KMS-11 (cell line): ENCODE data around the gene TACR3.
"Not testable (repeated sequence)": the region's sequence is repeated elsewhere in the genome, so short reads cannot be mapped to it uniquely, and the experiment has no call there.

Experiments used
- H2AFZ ChIP-seq: fragments of 200-600 bp; sonication (generic); 2 replicates; pipeline ENCODE4 v1.6.1; 2016; ENCODE audit warnings: antibody characterized with exemption, mixed run types, low read depth
- H3K27ac ChIP-seq: fragments of 200-600 bp; sonication (generic); 2 replicates; pipeline ENCODE4 v1.6.1; 2016; ENCODE audit warnings: mild to moderate bottlenecking, mixed run types
- H3K27me3 ChIP-seq: fragments of 200-600 bp; sonication (generic); 2 replicates; pipeline ENCODE4 v1.6.1; 2017; ENCODE audit warnings: mild to moderate bottlenecking, low read depth, mixed run types, moderate library complexity; ENCODE audit not compliant: insufficient read depth
- H3K36me3 ChIP-seq: fragments of 200-600 bp; sonication (generic); 2 replicates; pipeline ENCODE4 v1.6.1; 2017; ENCODE audit warnings: mild to moderate bottlenecking, mixed run types; ENCODE audit not compliant: insufficient read depth
- H3K4me1 ChIP-seq: fragments of 200-600 bp; sonication (generic); 2 replicates; pipeline ENCODE4 v1.6.1; 2016; ENCODE audit warnings: mild to moderate bottlenecking, low read depth, mixed run types; ENCODE audit not compliant: poor library complexity, severe bottlenecking
- H3K4me2 ChIP-seq: fragments of 200-600 bp; sonication (generic); 2 replicates; pipeline ENCODE4 v1.7.0; 2016; ENCODE audit warnings: mild to moderate bottlenecking, mixed run types
- H3K4me3 ChIP-seq: fragments of 200-600 bp; sonication (generic); IDR thresholded peaks from 2 replicates; pipeline ENCODE4 v1.6.1; 2017; ENCODE audit warnings: low read depth, low read length, mixed read lengths; ENCODE audit not compliant: insufficient read depth
- H3K79me2 ChIP-seq: fragments of 200-600 bp; sonication (generic); 2 replicates; pipeline ENCODE4 v1.6.1; 2016; ENCODE audit warnings: low read depth, mixed run types; ENCODE audit not compliant: insufficient read depth
- H3K9ac ChIP-seq: fragments of 200-600 bp; sonication (generic); 2 replicates; pipeline ENCODE4 v1.6.1; 2016; ENCODE audit warnings: mild to moderate bottlenecking, mixed run types
- H4K20me1 ChIP-seq: fragments of 200-600 bp; sonication (generic); 2 replicates; pipeline ENCODE4 v1.6.1; 2016; ENCODE audit warnings: mild to moderate bottlenecking, mixed run types; ENCODE audit not compliant: insufficient read depth
- TF ChIP-seq, protein P1 (sequence below): fragments of 200-600 bp; sonication (generic); conservative IDR thresholded peaks from 2 replicates; pipeline ENCODE4 v1.6.1; 2017; ENCODE audit warnings: low read depth, mild to moderate bottlenecking, antibody characterized with exemption, low read length, moderate library complexity, mixed read lengths

The TACR3 gene

DNA sequence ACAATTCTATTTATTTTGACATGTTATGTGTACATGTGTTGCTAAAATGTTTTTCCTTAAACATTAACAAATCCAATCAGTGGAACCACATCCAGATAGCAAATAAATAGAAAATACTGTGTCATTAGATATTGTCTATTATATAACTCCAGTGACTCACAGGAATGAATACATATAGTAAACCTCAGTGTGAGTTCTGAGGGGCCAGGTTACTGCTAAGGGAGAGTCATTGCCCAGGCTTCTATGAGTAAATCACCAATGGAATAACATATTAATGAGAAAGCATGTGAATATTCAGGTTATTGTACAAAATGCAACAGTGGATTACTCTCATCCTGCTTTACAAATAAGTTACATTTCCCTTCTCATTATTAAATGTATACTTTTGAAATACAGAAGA is 27.2 kb downstream of the TACR3 start:
- Histone ChIP-seq H3K4me1 (no peaks in the 10 kb centered on the region), H3K79me2 (no peaks in the 10 kb centered on the region), H3K27ac (no peak overlapping the region), H2AFZ (no peak overlapping the region), H4K20me1 (no peaks in the 10 kb centered on the region), H3K9ac (no peak overlapping the region), H3K27me3 (no peaks in the 10 kb centered on the region), H3K36me3 (no peaks in the 10 kb centered on the region), H3K4me2 (no peak overlapping the region), H3K4me3 (no peak overlapping the region)
- TF ChIP-seq, protein P1, sequence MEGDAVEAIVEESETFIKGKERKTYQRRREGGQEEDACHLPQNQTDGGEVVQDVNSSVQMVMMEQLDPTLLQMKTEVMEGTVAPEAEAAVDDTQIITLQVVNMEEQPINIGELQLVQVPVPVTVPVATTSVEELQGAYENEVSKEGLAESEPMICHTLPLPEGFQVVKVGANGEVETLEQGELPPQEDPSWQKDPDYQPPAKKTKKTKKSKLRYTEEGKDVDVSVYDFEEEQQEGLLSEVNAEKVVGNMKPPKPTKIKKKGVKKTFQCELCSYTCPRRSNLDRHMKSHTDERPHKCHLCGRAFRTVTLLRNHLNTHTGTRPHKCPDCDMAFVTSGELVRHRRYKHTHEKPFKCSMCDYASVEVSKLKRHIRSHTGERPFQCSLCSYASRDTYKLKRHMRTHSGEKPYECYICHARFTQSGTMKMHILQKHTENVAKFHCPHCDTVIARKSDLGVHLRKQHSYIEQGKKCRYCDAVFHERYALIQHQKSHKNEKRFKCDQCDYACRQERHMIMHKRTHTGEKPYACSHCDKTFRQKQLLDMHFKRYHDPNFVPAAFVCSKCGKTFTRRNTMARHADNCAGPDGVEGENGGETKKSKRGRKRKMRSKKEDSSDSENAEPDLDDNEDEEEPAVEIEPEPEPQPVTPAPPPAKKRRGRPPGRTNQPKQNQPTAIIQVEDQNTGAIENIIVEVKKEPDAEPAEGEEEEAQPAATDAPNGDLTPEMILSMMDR = no peak

DNA sequence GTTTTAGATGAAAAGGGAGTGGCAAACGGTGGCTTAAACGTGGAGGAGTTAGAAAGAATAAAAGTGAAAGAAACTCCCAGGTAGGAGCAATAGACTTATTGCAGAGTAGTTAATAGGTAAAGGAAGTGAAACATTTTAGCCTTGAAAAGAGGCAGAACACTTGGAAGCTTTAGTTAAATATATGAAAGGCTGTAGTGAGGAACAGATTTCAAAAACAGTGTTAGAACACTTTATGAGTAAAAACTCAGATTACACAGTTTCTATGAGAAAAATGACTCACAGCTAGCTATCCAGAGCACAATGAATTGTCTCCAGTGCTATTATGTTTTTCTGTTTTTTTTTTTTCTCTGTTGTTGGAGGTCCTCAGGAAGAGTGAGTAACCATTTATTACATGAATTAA is 45.8 kb downstream of the TACR3 start:
- Histone ChIP-seq H3K4me3 (no peak overlapping the region), H3K4me1 (no peaks in the 10 kb centered on the region), H3K9ac (no peak overlapping the region), H3K27me3 (no peaks in the 10 kb centered on the region), H3K4me2 (no peak overlapping the region), H3K36me3 (no peaks in the 10 kb centered on the region), H3K27ac (no peak overlapping the region), H3K79me2 (no peaks in the 10 kb centered on the region), H2AFZ (no peak overlapping the region), H4K20me1 (no peaks in the 10 kb centered on the region)
- TF ChIP-seq, protein P1 = no peak

DNA sequence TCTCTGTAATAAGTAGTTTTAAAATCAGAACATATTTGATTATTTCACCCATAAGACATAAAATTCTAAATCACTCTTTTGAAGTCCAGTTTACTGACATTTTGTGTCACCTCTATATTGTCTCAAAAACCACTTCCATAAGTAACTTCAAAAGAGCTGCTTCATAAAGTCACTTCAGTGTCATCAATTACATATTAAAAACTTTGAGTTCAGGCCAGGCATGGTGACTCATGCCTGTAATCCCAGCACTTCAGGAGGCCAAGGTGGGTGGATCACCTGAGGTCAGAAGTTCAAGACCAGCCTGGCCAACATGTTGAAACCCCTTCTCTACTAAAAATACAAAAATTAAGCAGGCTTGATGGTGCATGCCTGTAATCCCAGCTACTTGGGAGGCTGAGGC is 53.0 kb downstream of the TACR3 start:
- H3K4me2 ChIP-seq, H3K79me2 ChIP-seq, H2AFZ ChIP-seq, H3K4me3 ChIP-seq, H4K20me1 ChIP-seq, H3K36me3 ChIP-seq, H3K27me3 ChIP-seq, H3K4me1 ChIP-seq, H3K9ac ChIP-seq, H3K27ac ChIP-seq: not testable (repeated sequence)

DNA sequence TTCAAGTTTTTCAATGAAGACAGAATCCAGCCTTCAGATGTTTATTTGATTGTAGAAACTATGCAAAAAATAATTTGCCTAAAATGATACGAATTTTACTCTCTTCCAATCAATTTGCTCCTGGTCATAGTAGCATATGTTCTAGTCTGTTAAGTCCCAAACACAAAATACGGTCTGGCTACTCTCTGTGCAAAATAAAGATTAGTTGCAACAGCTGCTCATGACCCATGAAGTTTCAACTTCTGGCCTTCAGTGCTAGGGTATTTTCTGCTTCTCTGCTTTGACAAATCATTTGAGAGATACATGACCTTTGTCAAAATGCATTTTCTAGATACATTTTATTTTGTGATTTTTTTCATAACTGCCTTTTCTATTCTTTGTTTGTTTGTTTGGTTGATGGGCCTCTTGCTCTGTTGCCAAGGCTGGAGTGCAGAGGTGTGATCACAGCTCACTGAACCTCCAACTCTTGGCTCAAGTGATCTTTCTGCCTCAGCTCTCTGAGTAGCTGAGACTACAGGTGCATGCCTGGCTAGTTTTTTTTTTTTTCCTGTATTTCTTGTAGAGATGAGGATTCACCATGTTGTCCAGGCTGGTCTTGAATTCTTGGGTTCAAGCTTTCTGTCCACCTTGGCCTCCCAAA is 55.2 kb downstream of the TACR3 start:
- Histone ChIP-seq H2AFZ (no peak overlapping the region), H3K79me2 (no peaks in the 10 kb centered on the region), H4K20me1 (no peaks in the 10 kb centered on the region), H3K36me3 (no peaks in the 10 kb centered on the region), H3K4me2 (no peak overlapping the region), H3K27ac (no peak overlapping the region), H3K27me3 (no peaks in the 10 kb centered on the region), H3K9ac (no peak overlapping the region), H3K4me3 (no peak overlapping the region), H3K4me1 (no peaks in the 10 kb centered on the region)
- TF ChIP-seq, protein P1 = no peak

DNA sequence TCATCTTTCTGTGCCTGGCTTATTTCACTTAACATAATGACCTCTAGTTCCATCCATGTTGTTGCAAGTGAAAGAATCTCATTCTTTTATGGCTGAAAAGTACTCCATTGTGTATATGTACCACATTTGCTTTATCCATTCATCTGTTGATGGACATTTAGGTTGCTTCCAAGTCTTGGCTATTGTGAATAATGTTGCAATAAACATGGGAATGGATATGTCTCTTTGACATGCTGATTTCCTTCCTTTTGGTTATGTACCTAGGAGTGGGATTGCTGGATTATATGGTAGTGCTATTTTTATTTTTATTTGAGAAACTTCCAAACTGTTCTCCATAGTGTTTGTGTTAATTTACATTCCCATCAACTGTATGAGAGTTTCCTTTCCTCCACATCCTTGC is 71.2 kb downstream of the TACR3 start:
- H3K27me3 ChIP-seq = no peaks in the 10 kb centered on the region
- H3K79me2 ChIP-seq = no peaks in the 10 kb centered on the region
- H3K27ac ChIP-seq = no peak overlapping the region
- no peaks in the 10 kb centered on the region for H3K36me3 ChIP-seq
- H2AFZ ChIP-seq = no peak overlapping the region
- H3K4me2 ChIP-seq = no peak overlapping the region
- no peak overlapping the region for H3K9ac ChIP-seq
- no peaks in the 10 kb centered on the region for H3K4me1 ChIP-seq
- TF ChIP-seq, protein P1 = no peak
- H3K4me3 ChIP-seq = no peak overlapping the region
- H4K20me1 ChIP-seq = no peaks in the 10 kb centered on the region
